Hepatocyte (in vitro differentiated cells): ENCODE measurements around the gene EYA4. TPM values are rescaled to one million over a fixed set of nuclear protein-coding genes. Genes with fewer than 3 reads are reported as not detected.
"Not testable (repeated sequence)": the region's sequence is repeated elsewhere in the genome, so short reads cannot be mapped to it uniquely, and the experiment has no call there.

ENCODE experiments used
- DNase-seq: peaks from one replicate; pipeline ENCODE4 v3.0.0-alpha.2; 2016; ENCODE audit warnings: low spot score
- H2AFZ ChIP-seq: fragments of 200-600 bp; sonication (generic); 2 replicates; pipeline ENCODE4 v1.6.0; 2016; ENCODE audit warnings: antibody characterized with exemption, mild to moderate bottlenecking
- H3K27ac ChIP-seq: fragments of 200-600 bp; sonication (generic); 2 replicates; pipeline ENCODE4 v1.5.1; 2016; ENCODE audit warnings: mild to moderate bottlenecking
- H3K27me3 ChIP-seq: fragments of 200-600 bp; sonication (generic); 2 replicates; pipeline ENCODE4 v1.6.1; 2016
- H3K36me3 ChIP-seq: fragments of 200-600 bp; sonication (generic); replicated peaks from 2 replicates; pipeline ENCODE4 v1.5.1; 2016; ENCODE audit warnings: low read depth; ENCODE audit not compliant: insufficient read depth
- H3K4me1 ChIP-seq: fragments of 200-600 bp; sonication (generic); 2 replicates; pipeline ENCODE4 v1.5.1; 2016; ENCODE audit warnings: mild to moderate bottlenecking, moderate library complexity; ENCODE audit not compliant: insufficient read depth
- H3K4me2 ChIP-seq: fragments of 200-600 bp; sonication (generic); 2 replicates; pipeline ENCODE4 v1.6.0; 2016
- H3K4me3 ChIP-seq: fragments of 200-600 bp; sonication (generic); 2 replicates; pipeline ENCODE4 v1.5.1; 2016; ENCODE audit warnings: mild to moderate bottlenecking
- H3K79me2 ChIP-seq: fragments of 200-600 bp; sonication (generic); 2 replicates; pipeline ENCODE4 v1.6.0; 2017; ENCODE audit warnings: mild to moderate bottlenecking
- H3K9me2 ChIP-seq: fragments of 200-600 bp; sonication (generic); replicated peaks from 2 replicates; pipeline ENCODE4 v1.6.0; 2017; ENCODE audit warnings: mild to moderate bottlenecking; ENCODE audit not compliant: insufficient read depth
- H3K9me3 ChIP-seq: fragments of 200-600 bp; sonication (generic); 2 replicates; pipeline ENCODE4 v1.5.1; 2016; ENCODE audit warnings: low read depth, mild to moderate bottlenecking
- H4K20me1 ChIP-seq: fragments of 200-600 bp; sonication (generic); 2 replicates; pipeline ENCODE4 v1.6.0; 2016; ENCODE audit warnings: mild to moderate bottlenecking; ENCODE audit not compliant: insufficient read depth, poor library complexity, severe bottlenecking
- CTCF ChIP-seq: fragments of 200-600 bp; sonication (generic); IDR thresholded peaks from 2 replicates; pipeline ENCODE4 v1.5.1; 2016; ENCODE audit warnings: antibody characterized with exemption, mild to moderate bottlenecking; ENCODE audit not compliant: poor library complexity
- EZH2 ChIP-seq: fragments of 200-600 bp; sonication (generic); IDR thresholded peaks from 2 replicates; pipeline ENCODE4 v1.6.1; 2016; ENCODE audit warnings: antibody characterized with exemption, mild to moderate bottlenecking, borderline replicate concordance
- EZH2phosphoT487 ChIP-seq: fragments of 200-600 bp; sonication (generic); IDR thresholded peaks from one replicate; pipeline ENCODE4 v1.6.1; 2018; ENCODE audit warnings: antibody characterized with exemption, mild to moderate bottlenecking, low read depth, moderate library complexity; ENCODE audit not compliant: unreplicated experiment, severe bottlenecking
- WGBS: methylation state at CpG from one replicate; pipeline ENCODE4 v1.1.6; 2016; ENCODE audit warnings: low lambda C conversion rate; ENCODE audit errors: missing lambda C conversion rate; 5-methylcytosine and 5-hydroxymethylcytosine counted together
- polyA plus RNA-seq: library from polyadenylated mRNA; unstranded; fragments of >200 nt; fragmentation: Nextera tagmentation; extraction: Ambion mirVana; gene quantifications from 2 replicates; pipeline ENCODE4 v1.2.1, GENCODE V29; 2016
- total RNA-seq: library from RNA; depleted of rRNA; stranded (reverse); fragments of >200 nt; gene quantifications from 2 replicates; pipeline ENCODE4 v1.2.3, GENCODE V29; 2014

The EYA4 gene
- total and polyA plus RNA-seq, 2 experiments from 2014 or later: 0.33 to 1.8 TPM

- Histone ChIP-seq H3K36me3 (no peaks in the 10 kb centered on the region), H3K9me2 (no peaks in the 10 kb centered on the region), H3K4me2 (no peak overlapping the region), H2AFZ (no peak overlapping the region), H3K27ac (no peak overlapping the region), H3K9me3 (no peaks in the 10 kb centered on the region), H3K27me3 (no peaks in the 10 kb centered on the region), H3K79me2 (no peaks in the 10 kb centered on the region), H3K4me3 (no peak overlapping the region), H3K4me1 (no peaks in the 10 kb centered on the region), H4K20me1 (no peaks in the 10 kb centered on the region)
- 100% methylated on average over 2 of the region's 2 CpGs for WGBS
- TF ChIP-seq CTCF: no peak
- TF ChIP-seq EZH2: no peak
- TF ChIP-seq EZH2phosphoT487: no peak
- no peak for DNase-seq
These were observed 153.5 kb downstream of the EYA4 start for GRCh38 chr6:133394630-133395029.

GRCh38 chr6:133396233-133396983 lies 155.3 kb downstream of the EYA4 start:
- H2AFZ ChIP-seq: no peak overlapping the region
- no peak for TF ChIP-seq EZH2phosphoT487
- TF ChIP-seq CTCF: no peak
- no peak for TF ChIP-seq EZH2
- DNase-seq: no peak
- H3K36me3 ChIP-seq: no peaks in the 10 kb centered on the region
- no peak overlapping the region for H3K4me2 ChIP-seq
- H4K20me1 ChIP-seq: no peaks in the 10 kb centered on the region
- no peak overlapping the region for H3K4me3 ChIP-seq
- H3K79me2 ChIP-seq: no peaks in the 10 kb centered on the region
- H3K4me1 ChIP-seq: no peaks in the 10 kb centered on the region
- H3K9me3 ChIP-seq: no peaks in the 10 kb centered on the region
- H3K27ac ChIP-seq: no peak overlapping the region
- H3K9me2 ChIP-seq: no peaks in the 10 kb centered on the region
- 87% methylated on average over 6 of the region's 6 CpGs for WGBS
- no peaks in the 10 kb centered on the region for H3K27me3 ChIP-seq

GRCh38 chr6:133396984-133397348 lies 155.8 kb downstream of the EYA4 start:
- Histone ChIP-seq H3K79me2 (no peaks in the 10 kb centered on the region), H3K9me3 (no peaks in the 10 kb centered on the region), H4K20me1 (no peaks in the 10 kb centered on the region), H3K4me3 (no peak overlapping the region), H3K27ac (no peak overlapping the region), H2AFZ (no peak overlapping the region), H3K36me3 (no peaks in the 10 kb centered on the region), H3K4me2 (no peak overlapping the region), H3K9me2 (no peaks in the 10 kb centered on the region), H3K27me3 (no peaks in the 10 kb centered on the region), H3K4me1 (no peaks in the 10 kb centered on the region)
- TF ChIP-seq EZH2 (no peak), CTCF (no peak), EZH2phosphoT487 (no peak)
- DNase-seq: no peak

- whole genome bisulfite sequencing: 77% methylated on average over 4 of the region's 4 CpGs
- not testable (repeated sequence) for H3K9me2 ChIP-seq, H3K4me2 ChIP-seq, H3K9me3 ChIP-seq, H3K4me1 ChIP-seq, H3K27ac ChIP-seq, H3K27me3 ChIP-seq, H3K36me3 ChIP-seq, H2AFZ ChIP-seq, DNase-seq, H3K4me3 ChIP-seq, H4K20me1 ChIP-seq, H3K79me2 ChIP-seq
These were observed 156.4 kb downstream of the EYA4 start for GRCh38 chr6:133397601-133398000.
